ENCODE measurements around the gene TMEM131. TPM values are rescaled to one million over a fixed set of nuclear protein-coding genes. Genes with fewer than 3 reads are reported as not detected.

The TMEM131 gene
- total RNA-seq, 1 donor from 2014 or later: 36.6 TPM

- no peak overlapping the region for H3K4me3 Mint-ChIP-seq (ENCODE audit: unreplicated experiment)
- H3K36me3 Mint-ChIP-seq (ENCODE audit: unreplicated experiment): peaks cover 13% of the 10 kb centered on the region
- H3K27me3 Mint-ChIP-seq (ENCODE audit: unreplicated experiment): no peaks in the 10 kb centered on the region
- no peak for DNase-seq
- TF ChIP-seq CTCF (IDR thresholded peaks at IDR 0.05; ENCODE audit: partially characterized antibody, unreplicated experiment): no peak
- H3K27ac Mint-ChIP-seq (ENCODE audit: unreplicated experiment): no peak overlapping the region
- H3K9me3 Mint-ChIP-seq (ENCODE audit: unreplicated experiment): peaks cover 4% of the 10 kb centered on the region
- peaks cover 17% of the 10 kb centered on the region for H3K4me1 Mint-ChIP-seq (ENCODE audit: low read depth, unreplicated experiment)
Measured at GRCh38 chr2:97988722-97989121, 7.0 kb downstream of the TMEM131 start.

GRCh38 chr2:97985998-97986397 is 9.8 kb downstream of the TMEM131 start:
- peaks cover 1% of the 10 kb centered on the region for H3K4me1 Mint-ChIP-seq (ENCODE audit: low read depth, unreplicated experiment)
- peaks cover 4% of the 10 kb centered on the region for H3K9me3 Mint-ChIP-seq (ENCODE audit: unreplicated experiment)
- peaks cover 13% of the 10 kb centered on the region for H3K36me3 Mint-ChIP-seq (ENCODE audit: unreplicated experiment)
- TF ChIP-seq CTCF (IDR thresholded peaks at IDR 0.05; ENCODE audit: partially characterized antibody, unreplicated experiment): no peak
- H3K27ac Mint-ChIP-seq (ENCODE audit: unreplicated experiment): no peak overlapping the region
- no peak overlapping the region for H3K4me3 Mint-ChIP-seq (ENCODE audit: unreplicated experiment)
- DNase-seq: no peak
- no peaks in the 10 kb centered on the region for H3K27me3 Mint-ChIP-seq (ENCODE audit: unreplicated experiment)

- H3K27ac Mint-ChIP-seq (ENCODE audit: unreplicated experiment): no peak overlapping the region
- no peak for TF ChIP-seq CTCF (IDR thresholded peaks at IDR 0.05; ENCODE audit: partially characterized antibody, unreplicated experiment)
Measured at GRCh38 chr2:97983698-97984097, 12.1 kb downstream of the TMEM131 start.

GRCh38 chr2:97983134-97983533 is 12.6 kb downstream of the TMEM131 start:
- Mint-ChIP-seq H3K36me3 (ENCODE audit: unreplicated experiment) (peaks cover 25% of the 10 kb centered on the region), H3K4me3 (ENCODE audit: unreplicated experiment) (no peak overlapping the region), H3K27ac (ENCODE audit: unreplicated experiment) (no peak overlapping the region), H3K9me3 (ENCODE audit: unreplicated experiment) (peaks cover 11% of the 10 kb centered on the region), H3K27me3 (ENCODE audit: unreplicated experiment) (no peaks in the 10 kb centered on the region), H3K4me1 (ENCODE audit: low read depth, unreplicated experiment) (no peaks in the 10 kb centered on the region)
- TF ChIP-seq CTCF (IDR thresholded peaks at IDR 0.05; ENCODE audit: partially characterized antibody, unreplicated experiment): no peak
- no peak for DNase-seq

More at GRCh38 chr2:97983698-97984097, 12.1 kb downstream of the TMEM131 start:
- Mint-ChIP-seq H3K4me1 (ENCODE audit: low read depth, unreplicated experiment) (no peaks in the 10 kb centered on the region), H3K27me3 (ENCODE audit: unreplicated experiment) (no peaks in the 10 kb centered on the region), H3K4me3 (ENCODE audit: unreplicated experiment) (no peak overlapping the region), H3K36me3 (ENCODE audit: unreplicated experiment) (peaks cover 24% of the 10 kb centered on the region), H3K9me3 (ENCODE audit: unreplicated experiment) (peaks cover 9% of the 10 kb centered on the region)
- no peak for DNase-seq

- no peak for TF ChIP-seq CTCF (IDR thresholded peaks at IDR 0.05; ENCODE audit: partially characterized antibody, unreplicated experiment)
- Mint-ChIP-seq H3K4me1 (ENCODE audit: low read depth, unreplicated experiment) (no peaks in the 10 kb centered on the region), H3K36me3 (ENCODE audit: unreplicated experiment) (peaks cover 22% of the 10 kb centered on the region), H3K4me3 (ENCODE audit: unreplicated experiment) (no peak overlapping the region), H3K9me3 (ENCODE audit: unreplicated experiment) (peaks cover 9% of the 10 kb centered on the region), H3K27me3 (ENCODE audit: unreplicated experiment) (no peaks in the 10 kb centered on the region), H3K27ac (ENCODE audit: unreplicated experiment) (no peak overlapping the region)
- DNase-seq: no peak
Measured at GRCh38 chr2:97982621-97983020, 13.1 kb downstream of the TMEM131 start.
